T-helper 2 cell treated with Interferon-gamma antibody and Interleukin-4, amounts not matched to agents 5 μg/mL and 100 μg/mL, for 36 hours (primary cell): ENCODE results near the gene SLC26A9.

Experiments used
- DNase-seq: peaks from one replicate; pipeline ENCODE4 v3.0.0; 2021; ENCODE audit warnings: low spot score
- H3K27ac Mint-ChIP-seq: one replicate; pipeline ENCODE4 v1.8.0; 2021; ENCODE audit warnings: mild to moderate bottlenecking, mixed read lengths
- H3K27me3 Mint-ChIP-seq: one replicate; pipeline ENCODE4 v1.8.0; 2021; ENCODE audit warnings: low read depth, mixed read lengths
- H3K36me3 Mint-ChIP-seq: one replicate; pipeline ENCODE4 v1.8.0; 2021; ENCODE audit warnings: low read depth, mixed read lengths
- H3K4me1 Mint-ChIP-seq: one replicate; pipeline ENCODE4 v1.8.0; 2021; ENCODE audit warnings: low read depth, mixed read lengths
- H3K4me3 Mint-ChIP-seq: one replicate; pipeline ENCODE4 v1.8.0; 2022; ENCODE audit warnings: mild to moderate bottlenecking, moderate library complexity, mixed read lengths
- H3K9me3 Mint-ChIP-seq: one replicate; pipeline ENCODE4 v1.8.0; 2021; ENCODE audit warnings: mixed read lengths

The SLC26A9 gene

DNA sequence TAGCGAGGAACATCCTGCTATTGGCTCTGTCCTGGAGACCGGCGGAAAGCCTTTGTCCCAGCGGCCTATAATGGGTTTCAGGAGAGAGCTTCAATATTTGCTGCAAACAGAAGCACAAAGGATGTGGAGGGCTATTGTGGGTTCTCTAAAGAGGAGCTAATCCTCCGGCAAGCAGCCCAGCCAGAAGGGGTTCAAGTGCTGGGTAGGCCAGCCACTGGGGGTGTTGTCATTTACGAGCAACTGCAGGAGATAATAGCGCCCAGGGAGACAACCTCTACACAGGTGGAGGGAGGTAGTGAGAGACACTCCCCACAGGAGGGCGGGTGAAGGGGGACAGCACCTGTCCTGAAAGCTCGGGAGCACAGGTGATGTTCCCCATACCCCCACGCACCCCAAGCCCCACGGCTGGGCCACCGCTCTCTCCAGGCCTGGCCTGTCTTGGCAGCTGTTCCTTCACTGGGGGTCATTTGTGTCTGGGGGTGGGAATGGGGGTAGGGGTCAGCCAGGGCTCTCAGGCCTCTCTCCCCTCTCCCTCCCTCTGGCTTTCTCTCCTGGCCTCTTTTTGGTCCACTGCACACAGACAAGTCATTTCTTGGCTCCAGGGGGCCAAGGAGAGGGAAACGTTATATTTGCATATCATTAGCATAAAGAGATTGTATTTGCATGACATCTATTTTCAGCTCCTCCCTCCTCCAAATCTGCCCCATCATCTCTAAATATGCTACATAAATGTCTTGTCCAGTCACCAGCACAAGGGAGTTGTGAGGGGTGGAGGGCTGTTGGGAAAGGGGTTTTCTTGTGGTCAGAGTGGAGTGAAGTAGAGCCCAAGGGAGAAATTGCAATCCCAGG lies 22.0 kb upstream of the SLC26A9 start:
- H3K36me3 Mint-ChIP-seq, result no peaks in the 10 kb centered on the region
- H3K4me3 Mint-ChIP-seq, result no peak overlapping the region
- H3K27me3 Mint-ChIP-seq, result no peaks in the 10 kb centered on the region
- DNase-seq, result no peak
- H3K9me3 Mint-ChIP-seq, result no peaks in the 10 kb centered on the region
- peaks cover 4% of the 10 kb centered on the region for H3K4me1 Mint-ChIP-seq
- no peak overlapping the region for H3K27ac Mint-ChIP-seq

DNA sequence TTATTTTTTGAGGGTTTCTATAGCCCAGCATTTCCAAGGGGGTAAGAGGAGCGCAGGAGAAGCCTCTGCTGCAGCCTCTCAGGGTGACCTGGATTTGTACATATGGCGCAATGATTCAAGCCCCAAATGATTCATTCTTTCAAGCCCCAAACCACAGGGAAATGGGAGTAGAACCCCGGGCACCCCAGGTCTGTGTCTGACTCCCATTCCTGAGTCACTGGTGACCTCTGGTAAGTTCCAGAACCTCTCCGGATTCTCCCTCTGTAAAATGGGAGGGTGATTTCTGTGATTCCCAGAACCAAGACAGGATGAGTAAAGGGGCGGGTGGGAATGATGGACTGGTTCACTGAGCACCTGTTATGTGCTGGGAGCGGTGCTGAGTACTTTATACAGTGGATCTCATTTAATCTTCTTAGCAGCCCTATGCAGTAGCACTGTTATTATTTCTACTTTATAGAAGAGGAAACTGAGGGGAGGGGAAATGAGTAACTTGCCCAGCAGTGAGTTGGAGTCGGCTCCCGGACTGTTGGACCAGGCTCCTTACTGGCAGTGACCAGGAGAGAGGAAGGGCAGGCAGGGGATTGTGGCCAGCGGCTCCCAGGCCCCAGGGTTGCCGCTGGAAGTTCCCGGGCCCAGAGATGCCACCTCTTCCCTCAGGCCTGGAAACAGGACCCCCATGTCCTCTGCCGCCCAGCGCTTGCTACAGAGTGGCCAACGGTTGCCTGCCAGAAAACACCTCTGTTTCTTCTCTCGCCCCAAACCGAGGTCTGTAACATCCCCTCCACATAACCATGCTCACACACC lies 20.3 kb upstream of the SLC26A9 start:
- Mint-ChIP-seq H3K36me3 (no peaks in the 10 kb centered on the region), H3K9me3 (no peaks in the 10 kb centered on the region), H3K4me3 (no peak overlapping the region), H3K27ac (no peak overlapping the region), H3K4me1 (peaks cover 4% of the 10 kb centered on the region), H3K27me3 (no peaks in the 10 kb centered on the region)
- no peak for DNase-seq

DNA sequence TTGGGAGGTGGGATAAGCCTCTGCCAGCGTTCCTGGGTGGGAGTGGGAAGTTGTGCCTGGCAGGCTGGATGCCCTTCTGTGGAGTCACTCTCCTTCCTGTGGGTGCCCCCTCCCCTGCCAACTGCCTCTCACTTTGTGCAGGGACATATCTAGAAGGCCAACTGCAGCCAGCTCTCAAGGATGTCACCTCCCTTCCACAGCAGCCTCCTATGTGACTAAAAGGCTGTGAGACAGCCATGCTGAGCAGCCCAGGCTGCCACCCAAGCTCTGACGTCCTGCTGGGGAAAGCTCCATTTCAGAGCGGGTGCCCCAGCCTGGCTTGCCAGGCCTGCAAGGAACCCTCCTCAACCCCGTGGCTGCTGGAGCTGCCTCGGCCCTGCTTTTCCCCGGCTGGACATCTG lies 19.6 kb upstream of the SLC26A9 start:
- H3K4me1 Mint-ChIP-seq, result peaks cover 4% of the 10 kb centered on the region
- H3K9me3 Mint-ChIP-seq, result no peaks in the 10 kb centered on the region
- no peak overlapping the region for H3K4me3 Mint-ChIP-seq
- H3K27me3 Mint-ChIP-seq, result no peaks in the 10 kb centered on the region
- no peak overlapping the region for H3K27ac Mint-ChIP-seq
- H3K36me3 Mint-ChIP-seq, result no peaks in the 10 kb centered on the region
- no peak for DNase-seq

DNA sequence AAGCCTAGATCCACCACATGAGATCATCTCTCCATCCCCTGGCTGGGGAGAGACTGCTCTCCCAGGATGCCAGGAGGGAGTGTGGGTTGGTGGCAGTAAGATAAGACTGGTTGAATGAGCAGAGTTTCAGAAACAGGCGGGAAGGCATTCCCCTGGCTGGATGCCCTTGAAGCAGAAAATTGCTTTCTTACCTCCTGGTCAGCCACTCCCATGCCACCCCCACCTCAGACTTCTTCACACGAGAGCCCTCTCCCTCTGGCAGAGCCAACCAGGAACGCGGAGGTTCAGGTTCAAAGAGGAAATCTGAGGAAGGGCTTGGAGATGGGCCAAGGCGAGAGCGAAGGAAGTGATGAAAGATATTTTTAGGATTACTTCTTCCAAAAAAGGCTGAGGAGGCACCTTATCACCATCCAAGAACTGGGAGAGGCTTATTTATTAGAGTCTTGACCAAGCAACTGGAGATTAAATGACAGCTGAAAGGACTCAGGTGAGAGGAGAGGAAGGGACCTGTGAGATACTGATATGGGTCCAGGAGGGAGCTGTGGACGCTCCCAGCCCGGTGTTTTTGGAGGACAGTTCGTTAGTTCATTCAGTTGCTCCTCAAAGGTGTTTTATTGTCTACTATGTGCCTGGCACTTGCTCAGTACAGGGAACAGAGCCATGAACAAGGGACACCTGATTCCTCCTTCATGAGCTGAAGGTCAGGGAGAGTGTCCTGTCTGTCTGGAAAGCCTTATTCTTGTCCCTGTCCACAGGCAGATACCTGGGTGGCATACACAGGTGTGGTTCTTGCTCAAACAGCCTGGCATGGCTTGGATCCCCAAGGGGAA lies 18.9 kb upstream of the SLC26A9 start:
- no peak overlapping the region for H3K27ac Mint-ChIP-seq
- H3K4me1 Mint-ChIP-seq, result peaks cover 4% of the 10 kb centered on the region
- H3K4me3 Mint-ChIP-seq, result no peak overlapping the region
- DNase-seq, result no peak
- H3K36me3 Mint-ChIP-seq, result no peaks in the 10 kb centered on the region
- peaks cover 3% of the 10 kb centered on the region for H3K27me3 Mint-ChIP-seq
- no peaks in the 10 kb centered on the region for H3K9me3 Mint-ChIP-seq

DNA sequence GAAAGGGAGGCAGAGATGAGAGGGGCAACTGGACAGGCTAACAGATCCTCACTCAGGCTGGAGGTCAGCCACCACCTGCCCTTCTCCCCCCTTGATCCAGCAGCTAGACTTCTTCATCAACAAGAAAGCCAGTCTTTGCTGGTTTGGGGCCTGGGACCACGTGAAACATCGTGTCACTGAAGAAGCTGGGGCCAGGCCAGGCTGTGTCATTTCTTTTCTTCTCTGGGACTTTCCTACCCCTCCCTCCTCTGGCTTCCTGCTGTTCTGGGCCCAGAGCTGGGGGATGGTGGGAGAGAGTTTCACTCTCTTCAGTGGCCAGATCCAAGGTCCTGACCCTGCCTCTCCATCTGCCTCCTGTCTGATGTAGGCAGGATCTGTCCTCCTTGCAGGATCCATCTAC lies 18.1 kb upstream of the SLC26A9 start:
- no peaks in the 10 kb centered on the region for H3K9me3 Mint-ChIP-seq
- peaks cover 4% of the 10 kb centered on the region for H3K4me1 Mint-ChIP-seq
- DNase-seq, result peak; percentile 14
- no peak overlapping the region for H3K4me3 Mint-ChIP-seq
- H3K36me3 Mint-ChIP-seq, result no peaks in the 10 kb centered on the region
- no peak overlapping the region for H3K27ac Mint-ChIP-seq
- peaks cover 7% of the 10 kb centered on the region for H3K27me3 Mint-ChIP-seq

DNA sequence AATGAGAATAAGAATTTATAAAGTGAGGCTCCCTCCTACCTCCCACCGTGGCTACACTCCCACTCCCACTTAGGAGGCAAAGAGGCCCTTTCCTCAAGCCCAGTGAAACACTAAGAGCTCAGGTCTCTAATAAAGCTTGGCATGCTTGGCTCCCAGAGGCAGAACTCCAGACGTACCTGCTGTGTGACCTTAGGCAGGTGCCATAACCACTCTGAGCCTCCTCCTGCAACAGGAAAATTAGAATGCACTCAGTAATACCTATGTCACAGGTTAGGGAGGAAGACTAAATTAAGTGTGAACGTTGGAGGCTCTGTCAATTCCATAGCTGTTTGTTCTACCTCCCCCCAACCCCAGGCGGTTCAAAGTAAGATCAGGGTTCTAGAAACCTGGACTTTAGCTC lies 16.5 kb upstream of the SLC26A9 start:
- Mint-ChIP-seq H3K27me3 (peaks cover 15% of the 10 kb centered on the region), H3K4me1 (peaks cover 4% of the 10 kb centered on the region), H3K36me3 (no peaks in the 10 kb centered on the region), H3K4me3 (no peak overlapping the region), H3K27ac (no peak overlapping the region), H3K9me3 (no peaks in the 10 kb centered on the region)
- DNase-seq, result no peak

DNA sequence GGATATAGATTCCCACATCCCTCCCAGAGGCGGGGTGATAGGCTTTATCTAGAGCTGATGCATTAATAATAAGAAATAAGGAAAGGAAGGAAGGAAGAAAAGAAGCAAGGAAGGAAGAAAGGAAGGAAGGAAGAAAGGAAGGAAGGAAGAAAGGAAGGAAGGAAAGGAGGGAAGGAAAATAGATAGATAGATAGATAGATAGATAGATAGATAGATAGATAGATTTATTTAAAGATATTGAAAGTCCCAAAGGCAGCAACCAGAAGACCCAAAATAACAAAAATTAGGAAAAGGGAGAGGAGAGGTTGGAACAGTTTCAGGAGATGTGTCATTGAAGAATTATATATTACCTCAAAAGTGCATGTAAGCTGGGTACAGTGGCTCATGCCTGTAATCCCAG lies 12.2 kb upstream of the SLC26A9 start:
- Mint-ChIP-seq H3K27me3 (peaks cover 18% of the 10 kb centered on the region), H3K9me3 (no peaks in the 10 kb centered on the region), H3K4me3 (no peak overlapping the region), H3K4me1 (no peaks in the 10 kb centered on the region), H3K36me3 (no peaks in the 10 kb centered on the region), H3K27ac (no peak overlapping the region)
- no peak for DNase-seq

DNA sequence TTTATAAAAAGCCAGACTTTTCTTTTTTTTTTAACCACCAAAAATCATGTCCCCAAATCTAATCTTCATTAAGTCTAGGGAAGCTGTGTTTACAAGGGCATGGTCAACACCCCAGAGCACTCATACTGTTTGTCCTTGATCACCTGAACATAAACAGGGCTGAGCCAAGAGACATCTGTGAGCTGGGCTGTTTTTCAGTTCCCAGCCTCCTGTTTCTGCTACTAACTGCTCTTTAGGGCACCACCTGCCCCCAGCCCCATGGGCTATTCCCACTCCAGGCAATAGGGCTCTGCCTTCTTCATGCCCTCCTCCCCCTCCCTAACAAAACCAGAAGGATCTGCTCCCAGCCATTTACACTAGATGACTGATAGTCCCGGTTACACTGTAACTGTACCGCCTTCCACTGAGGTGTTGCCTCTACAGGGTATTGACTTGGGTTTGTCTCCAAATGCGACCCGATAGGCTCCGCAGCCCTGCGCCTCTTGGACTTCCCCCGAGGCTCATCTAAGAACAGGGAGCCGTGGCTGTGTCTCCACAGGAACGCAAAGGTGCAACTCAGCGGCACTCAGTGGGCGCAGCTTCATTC lies 11.7 kb upstream of the SLC26A9 start:
- H3K4me1 Mint-ChIP-seq, result no peaks in the 10 kb centered on the region
- H3K9me3 Mint-ChIP-seq, result no peaks in the 10 kb centered on the region
- H3K4me3 Mint-ChIP-seq, result no peak overlapping the region
- no peak overlapping the region for H3K27ac Mint-ChIP-seq
- H3K27me3 Mint-ChIP-seq, result peaks cover 18% of the 10 kb centered on the region
- DNase-seq, result no peak
- no peaks in the 10 kb centered on the region for H3K36me3 Mint-ChIP-seq

DNA sequence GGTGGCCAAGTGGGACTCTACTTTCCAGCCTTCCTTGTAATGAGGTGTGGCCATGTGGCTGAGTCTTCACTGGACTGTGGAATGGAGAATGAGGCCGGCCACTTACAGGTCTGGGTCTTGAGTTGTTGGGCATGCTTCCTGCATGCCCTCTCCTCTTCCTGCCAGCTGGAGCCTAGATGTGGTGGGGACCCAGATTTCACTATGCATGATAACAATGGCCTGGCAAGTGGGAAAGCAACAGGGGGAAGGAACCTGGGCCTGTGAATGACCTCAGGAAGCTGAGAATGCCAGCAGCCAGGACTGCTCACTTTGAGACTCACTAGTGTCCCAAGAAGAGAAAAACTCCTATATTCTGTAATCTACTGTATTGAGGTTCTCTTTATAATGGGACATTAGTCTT lies 8.5 kb upstream of the SLC26A9 start:
- Mint-ChIP-seq H3K36me3 (no peaks in the 10 kb centered on the region), H3K9me3 (no peaks in the 10 kb centered on the region), H3K4me1 (no peaks in the 10 kb centered on the region), H3K27me3 (peaks cover 11% of the 10 kb centered on the region), H3K27ac (no peak overlapping the region), H3K4me3 (no peak overlapping the region)
- no peak for DNase-seq

DNA sequence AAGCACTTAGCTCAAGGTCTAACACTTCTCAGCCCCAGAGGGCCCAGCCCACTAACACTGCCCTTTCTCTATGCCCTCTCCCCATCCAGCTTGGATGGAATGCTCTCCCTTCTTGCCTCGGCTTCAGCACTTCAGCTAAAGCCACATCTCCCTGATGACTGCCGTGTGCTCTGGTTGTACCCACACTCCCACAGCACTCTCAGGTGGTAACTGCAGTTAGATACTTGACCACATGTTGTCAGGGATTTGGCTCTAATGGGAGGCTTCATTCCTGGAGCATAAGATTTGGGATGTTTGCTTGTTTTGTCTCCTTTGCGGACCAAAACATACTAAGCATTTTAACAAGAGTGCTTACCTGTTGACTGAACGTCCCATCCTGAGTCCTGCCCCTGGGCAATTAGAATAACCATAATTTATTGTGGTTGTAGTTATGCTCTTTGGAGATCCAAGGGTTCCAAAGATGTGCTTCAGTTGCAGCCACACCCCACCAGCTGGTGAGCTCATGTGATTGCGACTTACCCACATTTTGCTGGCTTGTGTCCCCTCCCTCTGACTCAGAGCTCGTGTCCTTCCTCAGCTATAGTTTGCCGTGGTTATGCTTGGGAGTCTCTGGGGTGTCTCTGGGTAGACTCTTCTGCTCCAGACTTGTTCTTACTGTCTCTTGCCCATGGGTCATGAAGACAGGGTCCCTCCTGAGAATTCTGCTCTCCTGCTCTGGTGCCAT lies 7.7 kb upstream of the SLC26A9 start:
- no peaks in the 10 kb centered on the region for H3K4me1 Mint-ChIP-seq
- no peak overlapping the region for H3K27ac Mint-ChIP-seq
- no peak for DNase-seq
- peaks cover 9% of the 10 kb centered on the region for H3K27me3 Mint-ChIP-seq
- H3K36me3 Mint-ChIP-seq, result no peaks in the 10 kb centered on the region
- no peak overlapping the region for H3K4me3 Mint-ChIP-seq
- no peaks in the 10 kb centered on the region for H3K9me3 Mint-ChIP-seq

DNA sequence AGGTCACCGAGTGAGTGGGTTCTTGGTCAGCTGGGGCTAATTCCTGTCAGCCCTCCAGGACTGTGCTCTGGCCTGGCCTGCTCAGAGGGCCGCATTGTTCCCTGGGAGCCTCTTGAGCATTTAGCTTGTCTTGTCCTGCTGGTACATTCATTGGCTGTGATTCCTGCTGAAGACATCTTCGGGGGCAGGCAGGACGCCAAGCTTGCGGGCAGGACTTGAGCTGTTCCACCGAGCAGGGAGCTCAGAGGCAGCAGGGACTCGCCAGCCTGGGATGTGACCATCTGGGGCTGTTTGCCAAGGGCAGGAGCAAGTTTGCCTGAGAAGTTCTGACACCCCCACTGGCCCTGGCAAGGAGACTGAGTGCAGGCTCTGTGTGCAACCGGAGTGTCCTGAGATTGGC lies 7.0 kb upstream of the SLC26A9 start:
- no peak for DNase-seq
- Mint-ChIP-seq H3K9me3 (no peaks in the 10 kb centered on the region), H3K27me3 (peaks cover 5% of the 10 kb centered on the region)

DNA sequence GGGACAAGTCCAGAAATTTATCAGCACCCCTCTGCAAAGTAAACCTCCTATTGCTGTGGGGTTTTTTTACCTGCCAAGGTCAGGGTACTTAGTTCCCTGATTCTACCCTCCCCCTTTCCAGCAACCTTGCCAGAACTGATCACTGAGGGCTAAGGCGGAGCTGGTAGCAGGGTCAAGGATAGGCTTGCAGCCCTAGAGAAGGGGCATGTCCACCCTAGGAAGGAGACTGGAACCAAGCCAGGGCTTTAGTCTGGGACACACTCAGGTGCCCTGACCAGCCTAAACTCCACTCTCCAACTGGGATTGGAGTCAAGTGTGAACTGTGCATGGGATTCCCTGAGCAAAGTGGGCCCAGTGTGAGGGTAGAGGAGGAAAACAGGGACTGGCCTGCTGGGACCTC lies 6.5 kb upstream of the SLC26A9 start:
- Mint-ChIP-seq H3K36me3 (no peaks in the 10 kb centered on the region), H3K4me1 (no peaks in the 10 kb centered on the region), H3K4me3 (no peak overlapping the region), H3K27ac (no peak overlapping the region), H3K27me3 (peaks cover 4% of the 10 kb centered on the region), H3K9me3 (no peaks in the 10 kb centered on the region)
- no peak for DNase-seq

More for the DNA sequence above, 7.0 kb upstream of the SLC26A9 start:
- Mint-ChIP-seq H3K27ac (no peak overlapping the region), H3K36me3 (no peaks in the 10 kb centered on the region), H3K4me3 (no peak overlapping the region), H3K4me1 (no peaks in the 10 kb centered on the region)

DNA sequence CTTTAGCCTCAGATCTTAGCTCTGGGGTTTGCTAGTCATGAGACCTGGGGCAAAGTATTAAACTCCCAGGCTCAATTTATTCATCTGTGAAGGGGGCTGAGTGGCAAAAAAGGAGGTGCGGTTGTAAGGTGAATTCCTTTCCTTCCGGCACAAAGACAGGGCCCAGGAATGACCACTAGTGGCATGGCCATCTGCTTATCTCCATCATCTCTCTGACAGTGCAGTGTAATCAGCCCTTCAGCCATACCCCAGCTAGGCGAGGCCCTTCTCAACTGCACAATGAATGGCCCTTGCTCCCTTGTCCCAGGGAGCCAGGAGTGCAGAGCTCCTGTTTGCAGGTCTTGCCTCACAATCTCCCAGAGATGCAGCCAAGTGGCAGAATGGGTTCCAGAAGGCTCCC lies 5.6 kb upstream of the SLC26A9 start:
- H3K36me3 Mint-ChIP-seq, result no peaks in the 10 kb centered on the region
- H3K27ac Mint-ChIP-seq, result no peak overlapping the region
- no peaks in the 10 kb centered on the region for H3K4me1 Mint-ChIP-seq
- DNase-seq, result no peak
- no peaks in the 10 kb centered on the region for H3K9me3 Mint-ChIP-seq
- H3K27me3 Mint-ChIP-seq, result peaks cover 2% of the 10 kb centered on the region
- no peak overlapping the region for H3K4me3 Mint-ChIP-seq
